Muscle of arm (tissue), 12 donors: Measurements from ENCODE around the gene STAC2. TPM values are rescaled to one million over a fixed set of nuclear protein-coding genes. Genes with fewer than 3 reads are reported as not detected.
"Not testable (repeated sequence)": the region's sequence is repeated elsewhere in the genome, so short reads cannot be mapped to it uniquely, and the experiment has no call there.

ENCODE experiments used
- DNase-seq: peaks from one replicate; pipeline ENCODE4 v3.0.0-alpha.2; 2013
- polyA plus RNA-seq, 12 donors: library from polyadenylated mRNA; unstranded; fragments of 120-200 nt; gene quantifications; one replicate each; pipeline ENCODE4 v1.2.1, GENCODE V29; 2013; ENCODE audit not compliant: insufficient read length in 12 of 12

STAC2 gene
- polyA plus RNA-seq, 12 donors: 0.14 to 0.59 (median 0.23) TPM; not detected in 2

DNA sequence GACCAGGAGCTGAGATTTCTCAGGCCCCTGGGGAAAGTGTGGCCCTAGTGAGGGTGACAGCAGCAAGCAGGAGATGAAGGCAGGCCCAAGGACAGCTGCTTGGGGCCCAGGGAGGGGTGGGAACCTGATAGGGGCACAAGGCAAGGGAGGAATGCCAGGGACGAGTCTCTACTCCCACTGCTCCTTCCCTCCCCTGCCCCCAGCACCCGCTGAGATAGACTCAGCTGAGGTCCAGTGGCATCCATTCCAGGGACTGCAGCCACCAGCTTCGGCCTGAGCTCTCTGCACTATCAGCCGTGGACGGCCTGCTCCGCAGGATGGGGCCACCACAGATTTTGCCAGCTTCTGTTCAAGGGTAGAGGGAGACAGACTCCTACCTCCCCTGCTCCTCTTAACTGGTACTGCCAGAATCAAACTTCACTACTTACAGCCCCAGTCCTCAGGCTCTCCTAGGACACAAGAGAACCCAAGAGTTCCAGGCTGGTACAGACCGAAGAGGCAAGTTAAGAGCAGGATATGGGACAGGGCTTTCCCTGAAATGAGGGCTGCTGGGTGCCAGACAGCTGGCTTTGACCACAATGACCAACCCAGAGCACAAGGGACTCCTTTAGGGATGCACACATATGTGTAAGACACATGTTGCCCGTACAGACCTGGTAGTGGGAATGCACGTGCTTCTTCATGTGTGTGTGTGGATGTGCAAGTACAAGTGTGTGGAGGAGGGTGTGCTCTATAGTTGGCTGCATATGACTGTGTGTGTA lies 33.8 kb downstream of the STAC2 start:
- no peak for DNase-seq

DNA sequence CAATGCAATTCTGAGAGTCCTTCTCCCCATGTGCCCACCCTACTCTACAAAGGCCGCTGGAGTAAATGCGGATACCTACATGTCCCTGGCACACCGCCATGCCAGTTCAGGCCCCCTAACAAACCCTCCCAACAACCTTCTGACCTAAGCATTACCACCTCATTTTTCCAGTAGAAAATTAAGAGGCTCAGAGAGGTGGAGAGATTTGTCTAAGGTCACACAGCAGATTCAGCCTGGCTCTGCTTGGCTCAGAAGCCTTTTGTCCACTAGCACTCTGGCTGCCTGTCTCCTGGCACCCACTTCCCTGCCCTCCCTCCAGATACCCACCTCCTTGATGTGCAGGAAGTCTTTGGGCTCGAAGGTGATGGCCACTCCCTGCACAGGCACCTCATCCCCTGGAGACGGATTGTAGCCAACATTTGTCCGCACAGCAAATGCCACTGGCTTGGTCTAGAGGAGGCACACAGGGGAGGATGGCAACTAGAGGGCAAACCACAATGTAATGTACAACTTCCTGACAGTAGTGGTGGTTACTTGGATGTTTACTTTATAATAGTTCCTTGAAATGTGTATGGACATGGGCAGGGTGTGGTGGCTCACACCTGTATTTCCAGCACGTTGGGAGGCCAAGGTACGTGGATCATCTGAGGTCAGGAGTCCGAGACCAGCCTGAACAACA lies 38.5 kb downstream of the STAC2 start:
- DNase-seq: no peak

DNA sequence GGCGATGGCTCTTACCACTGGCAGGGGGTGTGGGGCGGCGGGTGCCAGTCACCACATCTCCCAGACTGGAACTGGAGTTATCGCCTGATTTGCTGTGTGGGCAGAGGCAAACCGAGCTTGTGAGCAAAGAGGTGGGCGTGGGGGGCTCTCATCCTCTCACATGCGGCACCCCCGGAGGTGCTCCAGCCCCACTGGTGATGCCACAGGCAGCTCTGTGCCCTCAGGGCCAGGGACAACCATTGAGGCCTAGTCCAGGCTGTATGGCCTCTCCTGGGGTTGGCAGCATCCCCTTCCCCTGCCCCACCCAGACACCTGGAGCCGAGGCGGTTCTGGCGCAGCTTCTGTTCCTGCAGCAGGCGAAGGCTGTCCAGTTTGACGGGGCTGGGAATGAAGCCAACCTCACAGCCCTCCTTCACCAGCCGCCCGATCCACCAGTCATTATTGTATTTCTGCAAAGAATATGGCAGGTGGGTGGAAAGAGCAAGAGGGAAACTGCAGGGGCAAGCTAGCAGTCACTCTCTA lies 39.2 kb downstream of the STAC2 start:
- DNase-seq: no peak

DNA sequence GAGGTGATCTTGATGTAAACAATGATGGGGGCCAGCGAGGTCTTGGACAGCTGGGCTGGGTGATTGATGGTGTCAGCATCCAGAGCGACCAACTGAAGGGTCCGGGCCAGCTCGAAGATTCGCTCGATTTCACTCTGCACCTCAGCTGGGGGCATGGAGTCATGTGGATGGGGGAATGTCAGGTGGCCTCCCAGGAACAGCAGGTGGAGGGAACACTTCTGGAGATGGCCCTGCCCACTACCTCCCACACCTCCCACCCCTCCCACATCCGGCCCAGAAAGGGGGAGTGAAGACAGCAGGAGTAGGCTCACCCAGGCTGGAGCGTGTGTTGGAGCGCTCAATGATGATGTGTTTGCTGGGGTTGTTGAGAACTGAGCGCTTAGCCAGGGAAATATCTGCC lies 42.0 kb downstream of the STAC2 start:
- no peak for DNase-seq

DNA sequence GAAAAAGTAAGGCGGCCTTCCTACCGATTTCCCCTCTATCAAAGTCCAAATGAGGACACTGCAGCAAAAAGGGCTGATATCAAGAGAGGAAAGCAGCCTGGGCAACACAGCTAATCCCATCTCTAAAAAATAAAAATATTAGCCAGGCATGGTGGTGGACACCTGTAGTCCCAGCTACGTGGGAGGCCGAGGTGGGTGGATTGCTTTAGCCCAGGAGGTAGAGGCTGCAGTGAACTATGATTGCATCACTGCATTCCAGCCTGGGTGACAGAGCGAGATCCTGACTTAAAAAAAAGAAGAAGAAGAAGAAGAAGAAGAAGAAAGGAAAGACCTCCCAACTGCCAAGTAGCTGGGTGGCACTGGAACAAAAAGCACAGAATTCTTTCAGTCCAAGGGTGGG lies 42.7 kb downstream of the STAC2 start:
- no peak for DNase-seq

DNA sequence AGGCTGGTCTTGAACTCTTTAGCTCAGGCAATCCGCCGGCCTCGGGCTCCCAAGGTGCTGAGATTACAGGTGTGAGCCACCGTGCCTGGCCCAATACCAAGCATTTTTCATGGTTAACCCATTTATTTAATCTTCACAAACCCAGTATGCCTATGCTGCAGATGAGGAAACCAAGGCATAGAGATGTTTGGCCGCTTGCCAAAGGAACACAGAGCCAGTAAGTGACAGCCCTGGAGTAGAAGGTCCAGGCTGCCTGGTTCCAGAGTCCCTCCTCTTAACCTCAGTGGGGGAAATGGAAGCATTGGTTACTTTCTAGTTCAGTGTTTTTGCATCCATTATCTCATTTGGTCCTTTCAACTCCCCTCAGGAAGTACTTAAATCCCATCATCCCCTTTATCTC lies 44.4 kb downstream of the STAC2 start:
- no peak for DNase-seq

DNA sequence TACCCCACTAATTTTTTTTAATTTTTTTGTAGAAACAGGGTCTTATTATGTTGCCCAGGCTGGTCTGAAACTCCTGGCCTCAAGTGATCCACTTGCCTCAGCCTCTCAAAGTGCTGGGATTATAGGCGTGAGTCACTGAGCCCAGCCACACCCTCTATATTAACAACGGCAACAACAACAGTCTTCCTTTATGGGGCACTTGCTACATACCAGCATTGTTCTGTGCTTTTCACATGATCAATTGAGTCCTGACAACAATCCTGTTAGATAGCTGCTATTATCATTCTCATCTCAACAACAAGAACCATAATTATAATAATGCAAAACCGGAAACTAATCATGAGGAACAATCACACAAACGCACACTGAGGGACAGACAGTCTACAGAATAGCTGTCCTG lies 47.2 kb downstream of the STAC2 start:
- no peak for DNase-seq

DNA sequence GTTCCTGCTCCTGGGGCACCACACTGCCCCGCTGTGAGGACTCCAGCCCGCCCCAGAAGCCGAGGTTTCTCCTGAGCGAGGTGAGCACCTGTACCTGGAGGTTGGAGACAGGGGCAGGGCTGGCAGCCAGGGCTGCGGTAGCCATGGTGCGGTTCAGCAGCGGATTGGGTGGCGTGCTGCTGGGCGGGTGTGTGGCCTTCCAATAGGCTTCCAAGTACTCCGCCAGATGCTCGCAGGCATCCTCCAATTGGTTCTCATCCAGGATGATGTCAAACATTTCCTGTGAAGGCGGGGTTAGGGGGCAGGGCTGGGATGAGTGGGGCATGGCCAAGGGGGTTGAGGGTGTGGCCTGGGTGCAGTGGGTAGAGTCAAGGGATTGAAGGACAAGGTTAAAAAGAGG lies 48.5 kb downstream of the STAC2 start:
- no peak for DNase-seq

DNA sequence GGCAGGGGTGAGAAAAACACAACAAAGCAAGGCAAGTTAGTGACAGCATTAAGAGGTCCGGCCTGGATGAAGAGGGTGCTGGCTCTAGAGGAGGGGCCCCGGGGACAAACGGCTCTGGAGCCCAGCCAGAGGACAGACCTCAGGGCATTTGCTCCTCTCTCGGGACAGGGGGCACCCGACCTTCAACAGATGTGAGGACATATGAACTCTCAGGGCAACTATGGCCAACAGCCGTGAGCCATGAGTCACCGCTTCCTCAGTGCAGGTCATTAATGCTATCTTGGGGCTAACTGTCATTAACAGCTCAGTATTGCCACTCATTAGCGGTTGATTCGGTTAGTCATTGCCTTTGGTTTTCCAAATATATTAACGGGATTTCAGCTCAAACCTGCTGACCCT lies 50.1 kb downstream of the STAC2 start:
- no peak for DNase-seq

DNA sequence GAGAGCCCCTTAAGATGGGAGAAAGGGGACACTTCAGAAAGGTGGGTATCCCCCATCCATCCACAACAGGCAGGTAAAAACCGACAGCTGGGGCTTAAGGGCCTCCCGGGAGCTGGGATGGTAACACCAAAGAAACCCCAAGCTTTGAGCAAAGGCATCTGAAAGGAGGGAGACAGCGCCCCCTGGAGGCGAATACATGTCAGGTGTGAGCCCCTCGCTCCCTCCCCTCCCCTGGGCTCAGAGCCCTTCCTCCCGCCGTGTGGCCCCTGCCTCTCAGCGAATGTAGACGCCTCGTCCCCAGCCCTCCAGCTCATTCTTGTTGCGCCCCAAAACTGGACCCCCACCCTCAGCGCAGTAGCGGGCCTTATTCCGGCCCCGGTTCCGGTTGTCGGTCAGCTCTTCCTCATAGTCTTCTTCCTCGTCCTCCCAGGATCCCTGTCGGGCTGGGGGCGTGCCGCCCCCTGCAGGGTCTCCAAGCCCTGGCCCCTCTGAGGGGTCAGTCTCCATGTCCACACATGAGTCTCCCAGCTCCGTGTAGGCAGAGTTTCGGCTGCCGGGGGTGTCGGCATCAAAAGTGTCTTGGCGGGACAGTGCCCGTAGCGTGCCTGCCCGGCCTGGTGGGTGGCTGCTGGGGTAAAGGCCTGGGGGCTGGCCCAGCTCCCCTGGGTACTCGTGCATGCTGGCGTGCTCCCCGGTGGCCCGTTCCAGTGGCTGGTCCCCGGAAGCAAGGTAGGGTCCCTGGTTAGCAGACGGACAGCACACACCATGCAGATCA lies 50.6 kb downstream of the STAC2 start:
- peak; percentile 75 for DNase-seq

DNA sequence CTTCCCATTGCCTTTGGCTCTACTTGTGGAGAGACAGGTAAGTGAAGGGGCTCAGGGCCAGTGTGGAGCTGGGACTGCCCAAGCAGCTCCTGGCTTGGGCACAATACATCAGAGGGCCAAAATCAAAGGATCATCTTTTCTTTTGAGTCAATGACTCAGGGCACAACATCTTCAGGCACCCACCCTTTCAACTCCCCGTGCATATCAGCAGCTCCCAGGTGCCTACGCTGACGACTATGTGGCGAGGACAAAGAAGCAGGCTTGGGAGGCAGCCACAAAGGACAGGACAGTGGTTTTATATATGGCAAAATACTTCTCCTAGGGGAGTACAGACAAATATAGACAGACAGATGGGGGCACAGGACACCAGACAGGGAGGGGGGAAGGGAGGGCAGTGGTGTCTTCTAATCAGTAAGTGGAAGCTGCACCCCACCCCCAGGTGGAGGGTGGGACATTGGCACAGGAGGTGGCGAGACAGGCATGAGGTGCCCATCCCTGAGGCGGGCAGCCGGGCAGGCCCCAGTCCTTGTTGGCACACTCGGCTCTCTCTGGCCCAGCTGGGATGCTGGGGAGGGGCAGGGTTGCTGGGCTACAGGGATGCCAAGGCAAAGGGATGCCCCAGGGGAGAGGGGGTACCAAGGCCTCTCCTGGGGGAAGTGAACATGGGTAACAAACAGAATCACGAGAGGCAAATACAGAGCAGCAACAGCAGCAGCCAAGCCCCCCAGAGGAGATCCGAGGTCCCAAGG lies 52.0 kb downstream of the STAC2 start:
- no peak for DNase-seq

DNA sequence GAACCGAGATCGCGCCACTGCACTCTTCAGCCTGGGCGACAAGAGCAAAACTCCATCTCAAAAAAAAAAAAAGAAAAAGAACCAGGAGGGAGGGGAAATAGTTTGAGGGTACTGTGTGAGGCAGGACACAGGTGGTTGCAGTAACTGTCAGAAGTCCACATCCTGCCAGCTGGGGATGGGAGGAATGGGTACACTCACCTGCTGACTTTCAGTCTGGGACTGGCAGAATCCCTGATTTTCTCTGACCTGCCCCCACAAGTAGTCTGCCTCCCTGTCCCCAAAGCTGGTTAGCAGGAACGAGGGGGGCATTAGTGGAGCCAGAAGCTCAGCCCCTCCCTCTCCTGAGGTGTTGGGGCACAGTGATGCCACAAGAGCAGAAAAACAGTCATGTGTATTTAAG lies 52.7 kb downstream of the STAC2 start:
- no peak for DNase-seq

DNA sequence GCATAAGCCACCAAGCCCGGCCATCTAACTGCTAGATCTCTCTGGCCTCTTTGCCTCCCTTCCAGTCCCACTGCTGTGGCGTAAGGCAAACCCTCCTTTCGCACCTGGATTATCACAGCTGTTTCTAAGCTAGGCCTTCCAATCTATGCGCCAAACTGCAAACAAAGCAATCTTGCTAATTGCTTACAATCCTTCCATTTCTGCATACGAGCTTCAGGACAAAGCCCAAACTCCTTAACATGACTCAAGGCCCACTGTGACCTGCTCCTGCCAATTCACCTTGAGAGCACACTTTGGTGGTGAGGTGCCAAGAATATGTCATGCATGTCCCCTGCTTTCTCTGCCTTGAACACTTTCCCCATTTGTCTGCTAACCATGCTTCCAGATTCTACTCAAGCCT lies 53.8 kb downstream of the STAC2 start:
- DNase-seq: no peak

DNA sequence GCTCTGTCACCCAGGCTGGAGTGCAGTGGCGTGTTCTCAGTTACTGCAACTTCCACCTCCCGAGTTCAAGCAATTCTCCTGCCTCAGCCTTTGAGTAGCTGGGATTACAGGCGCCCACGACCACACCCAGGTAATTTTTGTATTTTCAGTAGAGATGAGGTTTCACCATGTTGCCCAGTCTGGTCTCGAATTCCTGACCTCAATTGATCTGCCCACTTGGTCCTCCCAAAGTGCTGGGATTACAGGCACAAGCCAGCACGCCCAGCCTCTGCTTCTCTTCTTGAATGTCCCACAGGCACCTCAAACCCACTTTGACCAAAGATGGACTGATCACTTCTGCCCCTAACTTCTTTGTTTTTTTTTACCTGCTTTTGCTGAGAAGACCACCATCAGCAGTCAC lies 55.2 kb downstream of the STAC2 start:
- no peak for DNase-seq

DNA sequence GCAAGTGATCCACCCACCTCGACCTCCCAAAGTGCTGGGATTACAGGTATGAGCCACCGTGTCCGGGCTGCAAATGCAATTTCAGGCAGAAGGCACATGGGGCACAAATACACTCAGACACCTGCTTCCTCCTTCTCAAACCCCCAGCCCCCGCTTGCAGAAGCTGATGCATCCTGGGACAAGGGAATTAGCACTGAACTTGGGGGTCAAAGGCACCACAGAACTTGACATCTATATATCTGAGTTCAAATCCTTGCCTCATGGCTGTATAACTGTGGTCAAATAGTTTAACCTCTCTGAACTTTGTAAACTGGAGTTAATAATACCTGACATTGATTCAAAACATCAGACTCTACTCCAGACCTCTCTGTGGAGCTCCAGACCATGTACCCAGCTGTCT lies 55.6 kb downstream of the STAC2 start:
- no peak for DNase-seq

DNA sequence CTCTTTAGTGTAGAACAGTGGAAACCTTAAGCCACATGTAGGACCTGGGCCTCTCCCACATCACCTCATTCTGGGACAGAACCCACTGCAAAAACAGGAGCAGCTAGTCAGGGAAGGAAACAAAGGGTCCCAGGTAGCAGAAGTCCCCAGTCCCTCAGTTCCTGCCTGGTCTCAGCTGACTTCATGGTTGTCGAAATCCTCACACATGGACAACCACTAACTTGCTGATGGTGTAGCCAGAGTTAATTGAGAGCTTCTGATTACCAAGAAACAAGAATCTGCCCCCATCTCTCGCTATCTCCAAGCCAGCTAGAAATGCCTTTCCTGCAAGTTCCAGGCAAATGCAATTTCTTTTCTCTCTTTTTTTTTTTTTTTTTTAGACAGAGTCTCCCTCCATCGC lies 56.2 kb downstream of the STAC2 start:
- no peak for DNase-seq

DNA sequence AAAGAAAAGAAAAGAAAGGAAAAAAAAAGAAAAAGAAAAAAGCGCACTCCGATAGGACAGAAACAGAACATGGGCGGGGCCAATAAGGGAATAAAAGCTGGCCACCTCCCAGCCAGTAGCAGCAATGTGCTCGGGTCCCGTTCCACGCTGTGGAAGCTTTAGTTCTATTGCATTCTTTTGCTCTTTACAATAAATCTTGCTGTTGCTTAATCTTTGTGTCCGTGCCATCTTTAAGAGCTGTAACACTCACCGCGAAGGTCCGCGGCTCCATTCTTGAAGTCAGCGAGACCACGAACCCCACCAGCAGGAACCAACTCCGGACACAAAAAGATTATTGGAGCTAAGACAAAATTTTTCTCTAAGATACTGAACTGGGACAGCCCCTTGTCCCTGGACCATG lies 56.6 kb downstream of the STAC2 start:
- DNase-seq: no peak

DNA sequence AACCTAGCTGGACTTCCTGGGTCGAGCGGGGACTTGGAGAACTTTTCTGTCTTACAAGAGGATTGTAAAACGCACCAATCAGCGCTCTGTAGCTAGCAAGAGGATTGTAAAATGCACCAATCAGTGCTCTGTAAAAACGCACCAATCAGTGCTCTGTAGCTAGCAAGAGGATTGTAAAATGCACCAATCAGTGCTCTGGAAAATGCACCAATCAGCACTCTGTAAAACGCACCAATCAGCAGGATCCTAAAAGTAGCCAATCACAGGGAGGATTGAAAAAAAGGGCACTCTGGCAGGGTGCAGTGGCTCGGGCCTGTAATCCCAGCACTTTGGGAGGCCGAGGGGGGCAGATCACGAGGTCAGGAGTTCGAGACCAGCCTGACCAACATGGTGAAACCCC lies 57.2 kb downstream of the STAC2 start:
- not testable (repeated sequence) for DNase-seq

DNA sequence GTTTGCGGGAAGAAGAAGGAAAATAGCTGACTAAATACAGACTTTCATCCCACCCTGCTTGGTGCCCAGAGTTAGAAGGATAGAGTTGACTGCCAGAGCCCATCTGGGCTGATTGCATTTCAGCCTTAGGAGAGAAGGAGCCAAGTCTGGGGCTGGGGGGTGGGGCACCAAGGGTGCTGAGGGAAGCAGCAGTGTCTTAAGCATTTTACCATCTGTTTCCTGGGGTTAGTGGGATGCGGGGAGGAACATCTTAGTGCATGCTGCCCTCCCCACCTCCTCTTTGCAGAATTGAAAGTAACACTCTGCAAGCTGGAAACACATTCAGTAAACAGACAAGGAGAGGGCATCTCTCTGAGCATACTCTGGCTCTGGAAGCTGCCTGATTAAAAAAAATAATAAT lies 58.3 kb downstream of the STAC2 start:
- peak; percentile 56 for DNase-seq

DNA sequence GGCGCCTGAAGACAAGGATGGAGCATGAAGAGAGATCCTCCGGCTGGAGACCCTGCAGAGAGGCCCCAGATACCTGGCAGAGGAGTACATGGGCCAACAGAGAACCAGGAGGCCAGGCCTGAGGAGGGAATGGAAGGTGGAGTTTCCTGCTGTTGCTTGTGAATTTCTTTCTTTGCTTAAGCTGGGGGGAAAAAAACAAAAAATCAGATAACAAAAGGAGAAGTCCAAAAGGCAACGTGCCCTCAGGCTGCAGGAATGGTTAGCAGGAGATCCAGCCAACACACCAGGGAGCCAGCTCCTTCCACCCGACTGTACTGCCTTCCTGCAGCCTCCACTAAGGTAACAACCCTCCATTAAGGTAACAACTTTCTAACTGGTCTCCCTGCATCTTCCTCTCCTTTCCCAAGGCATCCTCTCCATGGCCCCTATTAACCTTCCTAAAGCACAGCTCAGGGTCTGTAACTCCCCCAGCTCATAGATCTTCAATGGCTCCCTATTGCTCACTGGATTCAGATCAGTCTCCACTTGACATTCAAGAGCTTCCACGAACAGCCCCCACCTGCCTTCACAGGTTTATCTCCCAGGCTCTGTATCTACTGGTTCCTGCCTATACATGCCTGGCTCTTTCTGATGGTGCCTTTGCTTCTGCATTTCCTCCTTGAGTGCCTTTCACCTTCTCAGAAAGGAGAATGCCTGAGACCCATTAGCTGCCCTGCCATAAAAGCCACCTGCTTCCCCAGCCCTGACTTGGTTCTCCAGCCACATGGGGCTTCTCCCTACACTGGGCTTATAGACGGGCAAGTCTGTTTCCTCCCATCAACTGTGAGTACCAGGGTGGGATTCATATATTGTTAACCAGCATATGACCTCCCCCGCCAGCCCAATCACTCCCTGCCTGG lies 59.1 kb downstream of the STAC2 start:
- DNase-seq: no peak

DNA sequence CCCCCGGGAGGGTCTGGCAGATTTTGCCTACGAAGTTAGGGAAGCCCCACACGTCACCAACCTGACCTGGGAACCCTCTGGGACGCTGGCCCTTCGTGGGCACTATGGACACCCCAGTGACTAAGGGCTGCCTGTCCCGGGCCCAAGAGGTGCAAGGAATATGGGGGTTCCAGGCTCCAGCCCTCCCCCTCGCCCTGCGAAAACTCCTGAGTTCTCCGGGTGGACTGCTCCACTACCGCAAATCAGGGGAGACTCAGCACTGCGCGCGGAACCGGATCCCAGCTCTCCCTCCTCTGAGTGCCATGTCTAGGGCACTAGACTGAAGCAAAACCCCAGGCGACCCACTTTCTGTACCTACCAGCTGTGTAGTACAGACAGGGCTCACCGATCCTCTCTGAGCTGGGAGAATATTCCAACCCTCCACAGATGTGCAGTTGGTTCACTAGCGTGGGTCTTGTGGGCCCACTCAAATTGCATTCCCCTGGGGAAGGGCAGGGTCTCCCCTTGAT lies 59.9 kb downstream of the STAC2 start, which contains the start of gene ARL5C:
ARL5C (minus strand) TSS at position 321 of the 509 bp plus-strand sequence. CDS start 401 bp downstream, outside the sequence.
- no peak for DNase-seq
